ENCODE results near the gene SFT2D3. TPM values are rescaled to one million over a fixed set of nuclear protein-coding genes. Genes with fewer than 3 reads are reported as not detected.

SFT2D3 gene
- total RNA-seq, 1 donor: 5.8 TPM

GRCh38 chr2:127654084-127654837 lies 47.0 kb upstream of the SFT2D3 start:
- Histone ChIP-seq H4K20me1 (ENCODE audit: insufficient read depth, low read length) (no peaks in the 10 kb centered on the region), H3K4me3 (ENCODE audit: insufficient read depth, low read length) (no peak overlapping the region)
- TF ChIP-seq CTCF (IDR thresholded peaks at IDR 0.05; ENCODE audit: extremely low read depth, low read depth, low read length): no peak

GRCh38 chr2:127654838-127655175 lies 46.5 kb upstream of the SFT2D3 start:
- DNase-seq (ENCODE audit: insufficient read length, low spot score, missing footprints): no peak
- Histone ChIP-seq H3K4me3 (ENCODE audit: insufficient read depth, low read length) (no peak overlapping the region), H3K79me2 (ENCODE audit: insufficient read depth, low read length) (no peaks in the 10 kb centered on the region), H3K27me3 (ENCODE audit: insufficient read depth, low read length) (no peaks in the 10 kb centered on the region), H3K27ac (ENCODE audit: low read depth, low read length) (no peak overlapping the region), H3K36me3 (ENCODE audit: insufficient read depth, low read length) (no peaks in the 10 kb centered on the region), H3K9me3 (ENCODE audit: low read depth, low read length) (no peaks in the 10 kb centered on the region), H3K4me2 (ENCODE audit: insufficient read depth, low read length) (no peak overlapping the region), H3K4me1 (ENCODE audit: insufficient read depth, low read length) (no peaks in the 10 kb centered on the region), H4K20me1 (ENCODE audit: insufficient read depth, low read length) (no peaks in the 10 kb centered on the region), H2AFZ (ENCODE audit: low read length) (no peak overlapping the region)
- TF ChIP-seq CTCF (IDR thresholded peaks at IDR 0.05; ENCODE audit: extremely low read depth, low read depth, low read length): no peak

More at GRCh38 chr2:127654084-127654837, 47.0 kb upstream of the SFT2D3 start:
- Histone ChIP-seq H2AFZ (ENCODE audit: low read length) (no peak overlapping the region), H3K27ac (ENCODE audit: low read depth, low read length) (no peak overlapping the region), H3K4me2 (ENCODE audit: insufficient read depth, low read length) (no peak overlapping the region), H3K79me2 (ENCODE audit: insufficient read depth, low read length) (no peaks in the 10 kb centered on the region), H3K4me1 (ENCODE audit: insufficient read depth, low read length) (no peaks in the 10 kb centered on the region), H3K36me3 (ENCODE audit: insufficient read depth, low read length) (no peaks in the 10 kb centered on the region), H3K27me3 (ENCODE audit: insufficient read depth, low read length) (no peaks in the 10 kb centered on the region), H3K9me3 (ENCODE audit: low read depth, low read length) (no peaks in the 10 kb centered on the region)
- DNase-seq (ENCODE audit: insufficient read length, low spot score, missing footprints): no peak

GRCh38 chr2:127655209-127656073 lies 45.9 kb upstream of the SFT2D3 start:
- no peak overlapping the region for H3K4me3 ChIP-seq (ENCODE audit: insufficient read depth, low read length)
- no peak overlapping the region for H3K4me2 ChIP-seq (ENCODE audit: insufficient read depth, low read length)
- no peaks in the 10 kb centered on the region for H3K36me3 ChIP-seq (ENCODE audit: insufficient read depth, low read length)
- no peak overlapping the region for H3K27ac ChIP-seq (ENCODE audit: low read depth, low read length)
- H4K20me1 ChIP-seq (ENCODE audit: insufficient read depth, low read length): no peaks in the 10 kb centered on the region
- peak; percentile 80 for DNase-seq (ENCODE audit: insufficient read length, low spot score, missing footprints)
- no peaks in the 10 kb centered on the region for H3K27me3 ChIP-seq (ENCODE audit: insufficient read depth, low read length)
- TF ChIP-seq CTCF (IDR thresholded peaks at IDR 0.05; ENCODE audit: extremely low read depth, low read depth, low read length): no peak
- H2AFZ ChIP-seq (ENCODE audit: low read length): no peak overlapping the region
- no peaks in the 10 kb centered on the region for H3K4me1 ChIP-seq (ENCODE audit: insufficient read depth, low read length)
- no peaks in the 10 kb centered on the region for H3K79me2 ChIP-seq (ENCODE audit: insufficient read depth, low read length)
- H3K9me3 ChIP-seq (ENCODE audit: low read depth, low read length): no peaks in the 10 kb centered on the region

Measured in osteoblast (primary cell).